Spleen (tissue), 7 donors: Measurements from ENCODE around the gene CHAF1B.

ENCODE experiments used
- CTCF ChIP-seq, 11 experiments: fragments of 200-600 bp in 7 of 11; fragments of 450-650 bp in 4 of 11; sonication (generic) in 4 of 11; IDR thresholded peaks in 8 of 11; conservative IDR thresholded peaks in 3 of 11; 1 replicate in 7 of 11; 2 replicates in 4 of 11; pipeline versions ENCODE4 v1.4.0 to v1.8.0; 2016 to 2021; ENCODE audit warnings: antibody characterized with exemption in 11 of 11, inconsistent platforms in 4 of 11, mild to moderate bottlenecking in 1 of 11
- POLR2A ChIP-seq, 3 donors: fragments of 450-650 bp; IDR thresholded peaks; one replicate each; pipeline ENCODE4 v1.5.1; 2017; ENCODE audit warnings: antibody characterized with exemption in 3 of 3, mild to moderate bottlenecking in 1 of 3
- POLR2AphosphoS5 ChIP-seq, 3 donors: sonication (generic); formaldehyde crosslinking; IDR thresholded peaks; one replicate each; pipeline ENCODE4 v1.5.1; 2017; ENCODE audit warnings: antibody characterized with exemption in 3 of 3
- donor health status: DM: no; HTN: no; CAD: no; lungs with moderate emphysema.
- donor health status: DM: no; HTN: no; CAD: no.
- donor health status: DM: no; HTN: no; CAD: no.

GRCh38 chr21:36395353-36396111 is 10.3 kb downstream of the CHAF1B start:
- TF ChIP-seq POLR2A (IDR thresholded peaks at IDR 0.05) (no peak), CTCF (IDR thresholded peaks at IDR 0.05 in 8 of 11, conservative IDR thresholded peaks at IDR 0.05 in 3 of 11) (no peak), POLR2AphosphoS5 (IDR thresholded peaks at IDR 0.05) (no peak)
